T-helper 2 cell treated with Interferon-gamma antibody and Interleukin-4, amounts not matched to agents 5 μg/mL and 100 μg/mL, for 36 hours (primary cell): ENCODE data around the gene CKAP4.
A peak's percentile ranks its signal among the peaks of the same experiment; 100 is the strongest.
"Not testable (repeated sequence)": the region's sequence is repeated elsewhere in the genome, so short reads cannot be mapped to it uniquely, and the experiment has no call there.

Experiments
- DNase-seq: peaks from one replicate; pipeline ENCODE4 v3.0.0; 2021; ENCODE audit warnings: low spot score
- H3K27ac Mint-ChIP-seq: one replicate; pipeline ENCODE4 v1.8.0; 2021; ENCODE audit warnings: mild to moderate bottlenecking, mixed read lengths
- H3K27me3 Mint-ChIP-seq: one replicate; pipeline ENCODE4 v1.8.0; 2021; ENCODE audit warnings: low read depth, mixed read lengths
- H3K36me3 Mint-ChIP-seq: one replicate; pipeline ENCODE4 v1.8.0; 2021; ENCODE audit warnings: low read depth, mixed read lengths
- H3K4me1 Mint-ChIP-seq: one replicate; pipeline ENCODE4 v1.8.0; 2021; ENCODE audit warnings: low read depth, mixed read lengths
- H3K4me3 Mint-ChIP-seq: one replicate; pipeline ENCODE4 v1.8.0; 2022; ENCODE audit warnings: mild to moderate bottlenecking, moderate library complexity, mixed read lengths
- H3K9me3 Mint-ChIP-seq: one replicate; pipeline ENCODE4 v1.8.0; 2021; ENCODE audit warnings: mixed read lengths

CKAP4 gene

GRCh38 chr12:106247674-106248311 is at the start of gene CKAP4:
Gene CKAP4, minus strand, starts transcription at chr12:106248020. Its CDS starts 169 bp downstream, at chr12:106247851.
- H3K4me1 Mint-ChIP-seq, result peaks cover 11% of the 10 kb centered on the region
- H3K27ac Mint-ChIP-seq, result peak within 1 kb of the TSS; percentile 55
- H3K36me3 Mint-ChIP-seq, result no peaks in the 10 kb centered on the region
- peaks cover 20% of the 10 kb centered on the region for H3K27me3 Mint-ChIP-seq
- peak within 1 kb of the TSS; percentile 71 for H3K4me3 Mint-ChIP-seq
- peak; percentile 47 for DNase-seq
- no peaks in the 10 kb centered on the region for H3K9me3 Mint-ChIP-seq

GRCh38 chr12:106297075-106297474 is 49.3 kb upstream of the CKAP4 start:
- DNase-seq, result no peak
- Mint-ChIP-seq H3K36me3 (no peaks in the 10 kb centered on the region), H3K4me1 (peaks cover 21% of the 10 kb centered on the region), H3K27me3 (peaks cover 2% of the 10 kb centered on the region), H3K27ac (no peak overlapping the region), H3K9me3 (no peaks in the 10 kb centered on the region), H3K4me3 (no peak overlapping the region)

GRCh38 chr12:106296179-106296877 is 48.5 kb upstream of the CKAP4 start:
- Mint-ChIP-seq H3K36me3 (no peaks in the 10 kb centered on the region), H3K4me3 (no peak overlapping the region), H3K27ac (no peak overlapping the region), H3K4me1 (peaks cover 15% of the 10 kb centered on the region), H3K27me3 (peaks cover 2% of the 10 kb centered on the region), H3K9me3 (no peaks in the 10 kb centered on the region)
- no peak for DNase-seq

GRCh38 chr12:106292339-106292738 is 44.5 kb upstream of the CKAP4 start:
- Mint-ChIP-seq H3K27ac (no peak overlapping the region), H3K4me3 (no peak overlapping the region), H3K9me3 (no peaks in the 10 kb centered on the region), H3K27me3 (peaks cover 2% of the 10 kb centered on the region), H3K36me3 (no peaks in the 10 kb centered on the region), H3K4me1 (peaks cover 6% of the 10 kb centered on the region)
- no peak for DNase-seq

- no peaks in the 10 kb centered on the region for H3K36me3 Mint-ChIP-seq
- H3K9me3 Mint-ChIP-seq, result no peaks in the 10 kb centered on the region
- H3K4me1 Mint-ChIP-seq, result peaks cover 5% of the 10 kb centered on the region
- H3K27me3 Mint-ChIP-seq, result peaks cover 2% of the 10 kb centered on the region
- no peak overlapping the region for H3K4me3 Mint-ChIP-seq
- H3K27ac Mint-ChIP-seq, result no peak overlapping the region
- no peak for DNase-seq
Measured at GRCh38 chr12:106291342-106291741, 43.5 kb upstream of the CKAP4 start.

GRCh38 chr12:106290666-106291065 is 42.8 kb upstream of the CKAP4 start:
- Mint-ChIP-seq H3K9me3 (no peaks in the 10 kb centered on the region), H3K27ac (no peak overlapping the region), H3K4me1 (peaks cover 5% of the 10 kb centered on the region), H3K36me3 (no peaks in the 10 kb centered on the region), H3K4me3 (no peak overlapping the region), H3K27me3 (peaks cover 2% of the 10 kb centered on the region)
- DNase-seq, result no peak

GRCh38 chr12:106289196-106289681 is 41.4 kb upstream of the CKAP4 start:
- no peak for DNase-seq
- Mint-ChIP-seq H3K9me3 (no peaks in the 10 kb centered on the region), H3K36me3 (no peaks in the 10 kb centered on the region), H3K4me3 (no peak overlapping the region), H3K27ac (no peak overlapping the region), H3K4me1 (peaks cover 12% of the 10 kb centered on the region), H3K27me3 (peaks cover 4% of the 10 kb centered on the region)

- H3K27ac Mint-ChIP-seq, result no peak overlapping the region
- no peak for DNase-seq
- no peak overlapping the region for H3K4me3 Mint-ChIP-seq
- no peaks in the 10 kb centered on the region for H3K9me3 Mint-ChIP-seq
- H3K4me1 Mint-ChIP-seq, result peaks cover 15% of the 10 kb centered on the region
- H3K27me3 Mint-ChIP-seq, result peaks cover 5% of the 10 kb centered on the region
- H3K36me3 Mint-ChIP-seq, result no peaks in the 10 kb centered on the region
Measured at GRCh38 chr12:106288494-106289195, 40.8 kb upstream of the CKAP4 start.

- no peak overlapping the region for H3K27ac Mint-ChIP-seq
- H3K4me1 Mint-ChIP-seq, result peaks cover 15% of the 10 kb centered on the region
- H3K27me3 Mint-ChIP-seq, result peaks cover 3% of the 10 kb centered on the region
Measured at GRCh38 chr12:106288101-106288493, 40.3 kb upstream of the CKAP4 start.

GRCh38 chr12:106287364-106287763 is 39.5 kb upstream of the CKAP4 start:
- Mint-ChIP-seq H3K27me3 (peaks cover 5% of the 10 kb centered on the region), H3K4me1 (peaks cover 15% of the 10 kb centered on the region), H3K27ac (no peak overlapping the region), H3K36me3 (no peaks in the 10 kb centered on the region), H3K4me3 (no peak overlapping the region), H3K9me3 (peaks cover 2% of the 10 kb centered on the region)
- no peak for DNase-seq

More at GRCh38 chr12:106288101-106288493, 40.3 kb upstream of the CKAP4 start:
- Mint-ChIP-seq H3K36me3 (no peaks in the 10 kb centered on the region), H3K4me3 (no peak overlapping the region), H3K9me3 (no peaks in the 10 kb centered on the region)
- DNase-seq, result no peak

- H3K27ac Mint-ChIP-seq, H3K27me3 Mint-ChIP-seq, DNase-seq, H3K9me3 Mint-ChIP-seq, H3K4me3 Mint-ChIP-seq, H3K36me3 Mint-ChIP-seq: not testable (repeated sequence)
- peaks cover 17% of the 10 kb centered on the region for H3K4me1 Mint-ChIP-seq
Measured at GRCh38 chr12:106286576-106287162, 38.8 kb upstream of the CKAP4 start.

- no peaks in the 10 kb centered on the region for H3K36me3 Mint-ChIP-seq
- peaks cover 6% of the 10 kb centered on the region for H3K9me3 Mint-ChIP-seq
- H3K4me1 Mint-ChIP-seq, result peaks cover 17% of the 10 kb centered on the region
- peaks cover 7% of the 10 kb centered on the region for H3K27me3 Mint-ChIP-seq
- no peak for DNase-seq
- no peak overlapping the region for H3K4me3 Mint-ChIP-seq
- H3K27ac Mint-ChIP-seq, result no peak overlapping the region
Measured at GRCh38 chr12:106285982-106286381, 38.2 kb upstream of the CKAP4 start.

GRCh38 chr12:106284358-106285105 is 36.7 kb upstream of the CKAP4 start:
- H3K27ac Mint-ChIP-seq, result no peak overlapping the region
- H3K27me3 Mint-ChIP-seq, result peaks cover 10% of the 10 kb centered on the region
- no peak for DNase-seq
- no peaks in the 10 kb centered on the region for H3K36me3 Mint-ChIP-seq
- no peak overlapping the region for H3K4me3 Mint-ChIP-seq
- H3K9me3 Mint-ChIP-seq, result peaks cover 6% of the 10 kb centered on the region
- peaks cover 17% of the 10 kb centered on the region for H3K4me1 Mint-ChIP-seq
